PC-9 (cell line): ENCODE results near the gene CAMTA1.

ENCODE experiments used
- EZH2 ChIP-seq: fragments of 200-600 bp; sonication (generic); IDR thresholded peaks from 2 replicates; pipeline ENCODE4 v1.8.0; 2017; ENCODE audit warnings: antibody characterized with exemption, low read depth
- TF ChIP-seq, protein P1 (sequence below): fragments of 200-600 bp; sonication (generic); conservative IDR thresholded peaks from 2 replicates; pipeline ENCODE4 v1.6.1; 2017; ENCODE audit warnings: mixed run types, antibody characterized with exemption, mild to moderate bottlenecking, moderate library complexity

- TF ChIP-seq, protein P1, sequence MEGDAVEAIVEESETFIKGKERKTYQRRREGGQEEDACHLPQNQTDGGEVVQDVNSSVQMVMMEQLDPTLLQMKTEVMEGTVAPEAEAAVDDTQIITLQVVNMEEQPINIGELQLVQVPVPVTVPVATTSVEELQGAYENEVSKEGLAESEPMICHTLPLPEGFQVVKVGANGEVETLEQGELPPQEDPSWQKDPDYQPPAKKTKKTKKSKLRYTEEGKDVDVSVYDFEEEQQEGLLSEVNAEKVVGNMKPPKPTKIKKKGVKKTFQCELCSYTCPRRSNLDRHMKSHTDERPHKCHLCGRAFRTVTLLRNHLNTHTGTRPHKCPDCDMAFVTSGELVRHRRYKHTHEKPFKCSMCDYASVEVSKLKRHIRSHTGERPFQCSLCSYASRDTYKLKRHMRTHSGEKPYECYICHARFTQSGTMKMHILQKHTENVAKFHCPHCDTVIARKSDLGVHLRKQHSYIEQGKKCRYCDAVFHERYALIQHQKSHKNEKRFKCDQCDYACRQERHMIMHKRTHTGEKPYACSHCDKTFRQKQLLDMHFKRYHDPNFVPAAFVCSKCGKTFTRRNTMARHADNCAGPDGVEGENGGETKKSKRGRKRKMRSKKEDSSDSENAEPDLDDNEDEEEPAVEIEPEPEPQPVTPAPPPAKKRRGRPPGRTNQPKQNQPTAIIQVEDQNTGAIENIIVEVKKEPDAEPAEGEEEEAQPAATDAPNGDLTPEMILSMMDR: no peak
- TF ChIP-seq EZH2: no peak
These were observed 872.8 kb downstream of the CAMTA1 start for GRCh38 chr1:7658099-7658498.
